Measurements from ENCODE around the gene MFAP2.

MFAP2 gene

GRCh38 chr1:16980473-16981268 is at the start of gene MFAP2:
MFAP2 (minus strand) TSS chr1:16980620; CDS start chr1:16978273, 2,347 bp downstream.
- no peak for DNase-seq

GRCh38 chr1:17030206-17030605 is 49.8 kb upstream of the MFAP2 start:
- DNase-seq: no peak

GRCh38 chr1:17028662-17029188 is 48.3 kb upstream of the MFAP2 start:
- no peak for DNase-seq

GRCh38 chr1:17027900-17028299 is 47.5 kb upstream of the MFAP2 start:
- DNase-seq: no peak

- DNase-seq: no peak
Measured at GRCh38 chr1:17027403-17027802, 47.0 kb upstream of the MFAP2 start.

- DNase-seq: no peak
Measured at GRCh38 chr1:17024721-17025120, 44.3 kb upstream of the MFAP2 start.

GRCh38 chr1:17023573-17023972 is 43.2 kb upstream of the MFAP2 start:
- DNase-seq: no peak

- DNase-seq: no peak
Measured at GRCh38 chr1:17023102-17023501, 42.7 kb upstream of the MFAP2 start.

GRCh38 chr1:17021896-17022295 is 41.5 kb upstream of the MFAP2 start:
- no peak for DNase-seq

- no peak for DNase-seq
Measured at GRCh38 chr1:17020502-17020901, 40.1 kb upstream of the MFAP2 start.

GRCh38 chr1:17018849-17019248 is 38.4 kb upstream of the MFAP2 start:
- peak; percentile 39 for DNase-seq

GRCh38 chr1:17017435-17017834 is 37.0 kb upstream of the MFAP2 start:
- DNase-seq: peak; percentile 24

- peak; percentile 16 for DNase-seq
Measured at GRCh38 chr1:17016317-17016661, 35.9 kb upstream of the MFAP2 start.

GRCh38 chr1:17014671-17015567 is 34.5 kb upstream of the MFAP2 start:
- peak; percentile 44 for DNase-seq

- DNase-seq: peak; percentile 51
Measured at GRCh38 chr1:17013491-17014320, 33.3 kb upstream of the MFAP2 start.

GRCh38 chr1:17012775-17013490 is 32.5 kb upstream of the MFAP2 start:
- no peak for DNase-seq

- DNase-seq: peak; percentile 94
Measured at GRCh38 chr1:17011439-17012307, 31.3 kb upstream of the MFAP2 start, which contains the start of gene ATP13A2. ATP13A2 (minus strand) TSS chr1:17011928; CDS start chr1:17011738, 190 bp downstream.

GRCh38 chr1:17011092-17011438 is 30.6 kb upstream of the MFAP2 start:
- DNase-seq: no peak

- no peak for DNase-seq
Measured at GRCh38 chr1:17009706-17010105, 29.3 kb upstream of the MFAP2 start.

- no peak for DNase-seq
Measured at GRCh38 chr1:17008208-17008855, 27.9 kb upstream of the MFAP2 start.

- no peak for DNase-seq
Measured at GRCh38 chr1:17007121-17007520, 26.7 kb upstream of the MFAP2 start.

Data from activated effector memory CD4-positive, alpha-beta T cell treated with anti-CD3 and anti-CD28 coated beads, Interleukin-2, amount 50 U/mL, for 16 hours (primary cell).